NCI-H1417 (cell line): Measurements from ENCODE around the gene PROC.

Source experiments
- DNase-seq, 3 experiments: peaks; one replicate each; lab custom pipeline; 2025; lab: John Stamatoyannopoulos, UW

Gene PROC

DNA sequence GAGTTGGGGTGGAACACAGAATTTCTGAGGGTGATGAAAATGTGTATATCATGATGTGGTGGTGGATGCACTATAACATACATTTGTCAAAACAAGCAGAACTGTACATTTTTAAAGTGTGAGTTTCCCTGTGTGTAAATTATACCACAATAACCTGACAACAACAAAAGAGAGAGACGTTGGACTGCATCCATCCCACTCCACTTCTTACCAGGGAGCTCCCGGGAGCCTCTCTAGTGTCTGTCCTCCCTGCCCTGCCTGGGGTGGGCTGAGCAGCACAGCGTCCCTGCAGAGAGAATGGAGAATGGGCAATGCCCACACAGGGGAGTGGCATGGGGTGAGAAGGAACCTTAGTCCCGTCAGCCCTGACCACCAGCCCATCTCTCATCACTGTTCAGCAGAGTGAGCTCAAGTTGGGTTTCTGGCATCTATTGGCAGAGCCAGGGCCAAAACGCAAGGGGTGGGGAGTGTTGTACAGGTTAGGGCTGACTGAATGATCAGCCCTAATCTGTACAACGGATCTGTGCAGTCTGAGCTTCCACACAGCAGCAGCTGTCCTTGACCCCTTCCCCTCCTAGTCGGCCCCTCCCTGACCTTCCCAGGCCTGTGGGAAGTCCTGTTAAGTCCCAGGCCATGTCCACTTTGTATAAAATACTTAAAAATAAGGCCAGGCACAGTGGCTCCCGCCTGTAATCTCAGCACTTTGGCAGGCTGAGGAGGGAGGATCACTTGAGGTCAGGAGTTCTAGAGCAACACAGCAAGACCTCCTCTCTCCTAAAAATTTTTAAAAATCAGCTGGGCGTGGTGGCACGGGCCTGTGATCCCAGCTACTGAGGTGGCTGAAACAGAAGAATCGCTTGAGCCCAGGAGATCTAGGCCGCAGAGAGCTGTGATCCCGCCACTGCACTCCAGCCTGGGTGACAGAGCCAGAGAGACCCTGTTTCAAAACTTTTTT is 3.3 kb upstream of the PROC start:
- DNase-seq = no peak

DNA sequence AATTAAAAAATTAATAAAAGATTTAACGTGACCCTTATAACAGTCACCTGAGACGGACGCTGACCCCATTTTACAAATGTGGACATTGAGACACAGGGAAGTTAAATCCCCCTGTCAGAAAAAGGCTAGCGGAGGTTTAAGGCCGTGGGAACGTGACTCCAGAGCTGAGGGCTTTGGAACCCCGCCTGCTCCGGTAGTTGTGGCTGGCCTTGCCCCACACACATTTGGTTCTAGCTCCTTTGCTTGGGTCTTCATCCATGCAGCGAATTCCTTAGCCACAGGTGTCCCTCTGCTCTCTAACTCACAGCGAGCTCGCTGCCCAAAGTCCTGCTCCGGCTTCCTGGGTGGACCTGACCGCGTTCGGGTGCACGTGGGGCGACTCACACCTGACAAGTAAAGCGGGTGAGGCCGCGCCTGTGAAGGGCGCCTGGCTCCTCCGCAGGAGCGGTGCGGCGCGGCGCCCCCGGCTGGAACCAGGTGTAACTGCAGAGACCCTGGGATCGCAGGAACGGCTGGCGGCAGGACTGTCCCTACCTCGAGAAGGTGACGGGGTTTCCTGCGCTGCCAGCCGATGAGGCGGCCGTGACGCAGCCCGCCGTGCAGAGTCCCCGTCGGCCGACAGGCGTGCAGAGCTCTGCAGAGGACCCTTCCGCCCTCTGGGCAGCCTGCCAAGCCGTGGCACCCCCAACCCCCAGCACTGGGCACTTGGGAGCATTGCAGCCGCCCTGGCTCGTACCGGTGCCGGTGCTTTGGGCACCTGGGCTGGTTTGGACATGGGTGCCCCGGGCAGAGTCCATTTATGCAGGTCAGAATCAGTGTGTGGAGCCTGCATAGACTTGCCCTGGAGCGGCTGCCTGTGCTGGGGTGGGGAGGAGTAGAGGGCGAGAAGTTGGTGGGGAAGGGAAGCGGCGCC is 2.4 kb upstream of the PROC start:
- DNase-seq = peak; percentile 34 to 83 (median 73)

DNA sequence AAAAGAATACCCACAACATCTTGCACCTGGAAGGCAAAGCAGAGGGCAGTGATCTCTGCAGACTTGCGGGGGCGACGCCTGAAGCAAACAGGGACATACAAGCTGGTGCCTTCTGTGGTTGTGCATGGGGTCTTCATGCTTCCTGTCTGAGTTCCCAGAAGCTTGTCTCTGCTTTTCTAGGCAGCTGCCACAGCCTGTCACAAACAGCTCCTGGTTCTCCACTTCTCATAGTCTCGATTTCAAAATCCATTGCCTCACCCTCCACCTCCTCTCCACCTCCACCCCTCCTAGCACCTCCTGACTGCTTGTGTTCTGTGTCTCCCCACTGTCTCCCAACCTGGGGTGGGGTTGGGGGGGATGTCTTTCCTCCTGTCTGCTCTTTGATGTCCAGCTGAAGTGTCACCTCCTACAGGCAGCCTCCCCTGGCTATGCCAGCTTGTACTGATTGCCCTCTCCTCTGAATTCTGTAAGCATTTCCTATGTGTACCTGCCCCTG is 1.7 kb upstream of the PROC start:
- no peak for DNase-seq

DNA sequence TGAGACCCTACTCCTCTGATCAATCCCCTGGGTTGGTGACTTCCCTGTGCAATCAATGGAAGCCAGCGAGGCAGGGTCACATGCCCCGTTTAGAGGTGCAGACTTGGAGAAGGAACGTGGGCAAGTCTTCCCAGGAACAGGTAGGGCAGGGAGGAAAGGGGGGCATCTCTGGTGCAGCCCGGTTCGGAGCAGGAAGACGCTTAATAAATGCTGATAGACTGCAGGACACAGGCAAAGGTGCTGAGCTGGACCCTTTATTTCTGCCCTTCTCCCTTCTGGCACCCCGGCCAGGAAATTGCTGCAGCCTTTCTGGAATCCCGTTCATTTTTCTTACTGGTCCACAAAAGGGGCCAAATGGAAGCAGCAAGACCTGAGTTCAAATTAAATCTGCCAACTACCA is 821 bp upstream of the PROC start:
- DNase-seq = no peak

DNA sequence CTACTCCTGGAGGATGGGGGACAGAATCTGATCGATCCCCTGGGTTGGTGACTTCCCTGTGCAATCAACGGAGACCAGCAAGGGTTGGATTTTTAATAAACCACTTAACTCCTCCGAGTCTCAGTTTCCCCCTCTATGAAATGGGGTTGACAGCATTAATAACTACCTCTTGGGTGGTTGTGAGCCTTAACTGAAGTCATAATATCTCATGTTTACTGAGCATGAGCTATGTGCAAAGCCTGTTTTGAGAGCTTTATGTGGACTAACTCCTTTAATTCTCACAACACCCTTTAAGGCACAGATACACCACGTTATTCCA is 844 bp downstream of the PROC start:
- no peak for DNase-seq

DNA sequence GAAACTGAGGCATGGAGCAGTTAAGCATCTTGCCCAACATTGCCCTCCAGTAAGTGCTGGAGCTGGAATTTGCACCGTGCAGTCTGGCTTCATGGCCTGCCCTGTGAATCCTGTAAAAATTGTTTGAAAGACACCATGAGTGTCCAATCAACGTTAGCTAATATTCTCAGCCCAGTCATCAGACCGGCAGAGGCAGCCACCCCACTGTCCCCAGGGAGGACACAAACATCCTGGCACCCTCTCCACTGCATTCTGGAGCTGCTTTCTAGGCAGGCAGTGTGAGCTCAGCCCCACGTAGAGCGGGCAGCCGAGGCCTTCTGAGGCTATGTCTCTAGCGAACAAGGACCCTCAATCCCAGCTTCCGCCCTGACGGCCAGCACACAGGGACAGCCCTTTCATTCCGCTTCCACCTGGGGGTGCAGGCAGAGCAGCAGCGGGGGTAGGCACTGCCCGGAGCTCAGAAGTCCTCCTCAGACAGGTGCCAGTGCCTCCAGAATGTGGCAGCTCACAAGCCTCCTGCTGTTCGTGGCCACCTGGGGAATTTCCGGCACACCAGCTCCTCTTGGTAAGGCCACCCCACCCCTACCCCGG is 1.3 kb downstream of the PROC start:
- DNase-seq = no peak

DNA sequence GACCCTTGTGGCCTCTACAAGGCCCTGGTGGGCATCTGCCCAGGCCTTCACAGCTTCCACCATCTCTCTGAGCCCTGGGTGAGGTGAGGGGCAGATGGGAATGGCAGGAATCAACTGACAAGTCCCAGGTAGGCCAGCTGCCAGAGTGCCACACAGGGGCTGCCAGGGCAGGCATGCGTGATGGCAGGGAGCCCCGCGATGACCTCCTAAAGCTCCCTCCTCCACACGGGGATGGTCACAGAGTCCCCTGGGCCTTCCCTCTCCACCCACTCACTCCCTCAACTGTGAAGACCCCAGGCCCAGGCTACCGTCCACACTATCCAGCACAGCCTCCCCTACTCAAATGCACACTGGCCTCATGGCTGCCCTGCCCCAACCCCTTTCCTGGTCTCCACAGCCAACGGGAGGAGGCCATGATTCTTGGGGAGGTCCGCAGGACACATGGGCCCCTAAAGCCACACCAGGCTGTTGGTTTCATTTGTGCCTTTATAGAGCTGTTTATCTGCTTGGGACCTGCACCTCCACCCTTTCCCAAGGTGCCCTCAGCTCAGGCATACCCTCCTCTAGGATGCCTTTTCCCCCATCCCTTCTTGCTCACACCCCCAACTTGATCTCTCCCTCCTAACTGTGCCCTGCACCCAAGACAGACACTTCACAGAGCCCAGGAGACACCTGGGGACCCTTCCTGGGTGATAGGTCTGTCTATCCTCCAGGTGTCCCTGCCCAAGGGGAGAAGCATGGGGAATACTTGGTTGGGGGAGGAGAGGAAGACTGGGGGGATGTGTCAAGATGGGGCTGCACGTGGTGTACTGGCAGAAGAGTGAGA is 2.0 kb downstream of the PROC start:
- DNase-seq = no peak

DNA sequence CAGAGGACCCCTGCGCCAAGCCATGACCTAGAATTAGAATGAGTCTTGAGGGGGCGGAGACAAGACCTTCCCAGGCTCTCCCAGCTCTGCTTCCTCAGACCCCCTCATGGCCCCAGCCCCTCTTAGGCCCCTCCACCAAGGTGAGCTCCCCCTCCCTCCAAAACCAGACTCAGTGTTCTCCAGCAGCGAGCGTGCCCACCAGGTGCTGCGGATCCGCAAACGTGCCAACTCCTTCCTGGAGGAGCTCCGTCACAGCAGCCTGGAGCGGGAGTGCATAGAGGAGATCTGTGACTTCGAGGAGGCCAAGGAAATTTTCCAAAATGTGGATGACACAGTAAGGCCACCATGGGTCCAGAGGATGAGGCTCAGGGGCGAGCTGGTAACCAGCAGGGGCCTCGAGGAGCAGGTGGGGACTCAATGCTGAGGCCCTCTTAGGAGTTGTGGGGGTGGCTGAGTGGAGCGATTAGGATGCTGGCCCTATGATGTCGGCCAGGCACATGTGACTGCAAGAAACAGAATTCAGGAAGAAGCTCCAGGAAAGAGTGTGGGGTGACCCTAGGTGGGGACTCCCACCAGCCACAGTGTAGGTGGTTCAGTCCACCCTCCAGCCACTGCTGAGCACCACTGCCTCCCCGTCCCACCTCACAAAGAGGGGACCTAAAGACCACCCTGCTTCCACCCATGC is 3.0 kb downstream of the PROC start:
- no peak for DNase-seq

DNA sequence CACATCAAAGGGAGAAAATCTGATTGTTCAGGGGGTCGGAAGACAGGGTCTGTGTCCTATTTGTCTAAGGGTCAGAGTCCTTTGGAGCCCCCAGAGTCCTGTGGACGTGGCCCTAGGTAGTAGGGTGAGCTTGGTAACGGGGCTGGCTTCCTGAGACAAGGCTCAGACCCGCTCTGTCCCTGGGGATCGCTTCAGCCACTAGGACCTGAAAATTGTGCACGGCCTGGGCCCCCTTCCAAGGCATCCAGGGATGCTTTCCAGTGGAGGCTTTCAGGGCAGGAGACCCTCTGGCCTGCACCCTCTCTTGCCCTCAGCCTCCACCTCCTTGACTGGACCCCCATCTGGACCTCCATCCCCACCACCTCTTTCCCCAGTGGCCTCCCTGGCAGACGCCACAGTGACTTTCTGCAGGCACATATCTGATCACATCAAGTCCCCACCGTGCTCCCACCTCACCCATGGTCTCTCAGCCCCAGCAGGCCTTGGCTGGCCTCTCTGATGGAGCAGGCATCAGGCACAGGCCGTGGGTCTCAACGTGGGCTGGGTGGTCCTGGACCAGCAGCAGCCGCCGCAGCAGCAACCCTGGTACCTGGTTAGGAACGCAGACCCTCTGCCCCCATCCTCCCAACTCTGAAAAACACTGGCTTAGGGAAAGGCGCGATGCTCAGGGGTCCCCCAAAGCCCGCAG is 3.8 kb downstream of the PROC start:
- DNase-seq = no peak

DNA sequence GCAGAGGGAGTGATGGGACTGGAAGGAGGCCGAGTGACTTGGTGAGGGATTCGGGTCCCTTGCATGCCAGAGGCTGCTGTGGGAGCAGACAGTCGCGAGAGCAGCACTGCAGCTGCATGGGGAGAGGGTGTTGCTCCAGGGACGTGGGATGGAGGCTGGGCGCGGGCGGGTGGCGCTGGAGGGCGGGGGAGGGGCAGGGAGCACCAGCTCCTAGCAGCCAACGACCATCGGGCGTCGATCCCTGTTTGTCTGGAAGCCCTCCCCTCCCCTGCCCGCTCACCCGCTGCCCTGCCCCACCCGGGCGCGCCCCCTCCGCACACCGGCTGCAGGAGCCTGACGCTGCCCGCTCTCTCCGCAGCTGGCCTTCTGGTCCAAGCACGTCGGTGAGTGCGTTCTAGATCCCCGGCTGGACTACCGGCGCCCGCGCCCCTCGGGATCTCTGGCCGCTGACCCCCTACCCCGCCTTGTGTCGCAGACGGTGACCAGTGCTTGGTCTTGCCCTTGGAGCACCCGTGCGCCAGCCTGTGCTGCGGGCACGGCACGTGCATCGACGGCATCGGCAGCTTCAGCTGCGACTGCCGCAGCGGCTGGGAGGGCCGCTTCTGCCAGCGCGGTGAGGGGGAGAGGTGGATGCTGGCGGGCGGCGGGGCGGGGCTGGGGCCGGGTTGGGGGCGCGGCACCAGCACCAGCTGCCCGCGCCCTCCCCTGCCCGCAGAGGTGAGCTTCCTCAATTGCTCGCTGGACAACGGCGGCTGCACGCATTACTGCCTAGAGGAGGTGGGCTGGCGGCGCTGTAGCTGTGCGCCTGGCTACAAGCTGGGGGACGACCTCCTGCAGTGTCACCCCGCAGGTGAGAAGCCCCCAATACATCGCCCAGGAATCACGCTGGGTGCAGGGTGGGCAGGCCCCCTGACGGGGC is 4.6 kb downstream of the PROC start:
- DNase-seq = peak in 2 of 3 experiments; percentile 80 to 81

DNA sequence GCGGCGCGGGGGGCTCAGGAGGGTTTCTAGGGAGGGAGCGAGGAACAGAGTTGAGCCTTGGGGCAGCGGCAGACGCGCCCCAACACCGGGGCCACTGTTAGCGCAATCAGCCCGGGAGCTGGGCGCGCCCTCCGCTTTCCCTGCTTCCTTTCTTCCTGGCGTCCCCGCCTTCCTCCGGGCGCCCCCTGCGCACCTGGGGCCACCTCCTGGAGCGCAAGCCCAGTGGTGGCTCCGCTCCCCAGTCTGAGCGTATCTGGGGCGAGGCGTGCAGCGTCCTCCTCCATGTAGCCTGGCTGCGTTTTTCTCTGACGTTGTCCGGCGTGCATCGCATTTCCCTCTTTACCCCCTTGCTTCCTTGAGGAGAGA is 5.2 kb downstream of the PROC start:
- DNase-seq = peak in 2 of 3 experiments; percentile 80 to 81

DNA sequence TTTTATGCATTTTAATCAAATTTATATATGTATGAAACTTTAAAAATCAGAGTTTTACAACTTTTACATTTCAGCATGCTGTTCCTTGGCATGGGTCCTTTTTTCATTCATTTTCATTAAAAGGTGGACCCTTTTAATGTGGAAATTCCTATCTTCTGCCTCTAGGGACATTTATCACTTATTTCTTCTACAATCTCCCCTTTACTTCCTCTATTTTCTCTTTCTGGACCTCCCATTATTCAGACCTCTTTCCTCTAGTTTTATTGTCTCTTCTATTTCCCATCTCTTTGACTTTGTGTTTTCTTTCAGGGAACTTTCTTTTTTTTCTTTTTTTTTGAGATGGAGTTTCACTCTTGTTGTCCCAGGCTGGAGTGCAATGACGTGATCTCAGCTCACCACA is 5.7 kb downstream of the PROC start:
- DNase-seq = no peak

DNA sequence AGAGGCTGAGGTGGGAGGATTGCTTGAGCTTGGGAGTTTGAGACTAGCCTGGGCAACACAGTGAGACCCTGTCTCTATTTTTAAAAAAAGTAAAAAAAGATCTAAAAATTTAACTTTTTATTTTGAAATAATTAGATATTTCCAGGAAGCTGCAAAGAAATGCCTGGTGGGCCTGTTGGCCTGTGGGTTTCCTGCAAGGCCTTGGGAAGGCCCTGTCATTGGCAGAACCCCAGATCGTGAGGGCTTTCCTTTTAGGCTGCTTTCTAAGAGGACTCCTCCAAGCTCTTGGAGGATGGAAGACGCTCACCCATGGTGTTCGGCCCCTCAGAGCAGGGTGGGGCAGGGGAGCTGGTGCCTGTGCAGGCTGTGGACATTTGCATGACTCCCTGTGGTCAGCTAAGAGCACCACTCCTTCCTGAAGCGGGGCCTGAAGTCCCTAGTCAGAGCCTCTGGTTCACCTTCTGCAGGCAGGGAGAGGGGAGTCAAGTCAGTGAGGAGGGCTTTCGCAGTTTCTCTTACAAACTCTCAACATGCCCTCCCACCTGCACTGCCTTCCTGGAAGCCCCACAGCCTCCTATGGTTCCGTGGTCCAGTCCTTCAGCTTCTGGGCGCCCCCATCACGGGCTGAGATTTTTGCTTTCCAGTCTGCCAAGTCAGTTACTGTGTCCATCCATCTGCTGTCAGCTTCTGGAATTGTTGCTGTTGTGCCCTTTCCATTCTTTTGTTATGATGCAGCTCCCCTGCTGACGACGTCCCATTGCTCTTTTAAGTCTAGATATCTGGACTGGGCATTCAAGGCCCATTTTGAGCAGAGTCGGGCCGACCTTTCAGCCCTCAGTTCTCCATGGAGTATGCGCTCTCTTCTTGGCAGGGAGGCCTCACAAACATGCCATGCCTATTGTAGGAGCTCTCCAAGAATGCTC is 6.6 kb downstream of the PROC start:
- DNase-seq = no peak

DNA sequence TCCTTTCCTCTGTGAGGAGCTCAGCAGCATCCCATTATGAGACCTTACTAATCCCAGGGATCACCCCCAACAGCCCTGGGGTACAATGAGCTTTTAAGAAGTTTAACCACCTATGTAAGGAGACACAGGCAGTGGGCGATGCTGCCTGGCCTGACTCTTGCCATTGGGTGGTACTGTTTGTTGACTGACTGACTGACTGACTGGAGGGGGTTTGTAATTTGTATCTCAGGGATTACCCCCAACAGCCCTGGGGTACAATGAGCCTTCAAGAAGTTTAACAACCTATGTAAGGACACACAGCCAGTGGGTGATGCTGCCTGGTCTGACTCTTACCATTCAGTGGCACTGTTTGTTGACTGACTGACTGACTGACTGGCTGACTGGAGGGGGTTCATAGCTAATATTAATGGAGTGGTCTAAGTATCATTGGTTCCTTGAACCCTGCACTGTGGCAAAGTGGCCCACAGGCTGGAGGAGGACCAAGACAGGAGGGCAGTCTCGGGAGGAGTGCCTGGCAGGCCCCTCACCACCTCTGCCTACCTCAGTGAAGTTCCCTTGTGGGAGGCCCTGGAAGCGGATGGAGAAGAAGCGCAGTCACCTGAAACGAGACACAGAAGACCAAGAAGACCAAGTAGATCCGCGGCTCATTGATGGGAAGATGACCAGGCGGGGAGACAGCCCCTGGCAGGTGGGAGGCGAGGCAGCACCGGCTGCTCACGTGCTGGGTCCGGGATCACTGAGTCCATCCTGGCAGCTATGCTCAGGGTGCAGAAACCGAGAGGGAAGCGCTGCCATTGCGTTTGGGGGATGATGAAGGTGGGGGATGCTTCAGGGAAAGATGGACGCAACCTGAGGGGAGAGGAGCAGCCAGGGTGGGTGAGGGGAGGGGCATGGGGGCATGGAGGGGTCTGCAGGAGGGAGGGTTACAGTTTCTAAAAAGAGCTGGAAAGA is 7.6 kb downstream of the PROC start:
- DNase-seq = no peak

DNA sequence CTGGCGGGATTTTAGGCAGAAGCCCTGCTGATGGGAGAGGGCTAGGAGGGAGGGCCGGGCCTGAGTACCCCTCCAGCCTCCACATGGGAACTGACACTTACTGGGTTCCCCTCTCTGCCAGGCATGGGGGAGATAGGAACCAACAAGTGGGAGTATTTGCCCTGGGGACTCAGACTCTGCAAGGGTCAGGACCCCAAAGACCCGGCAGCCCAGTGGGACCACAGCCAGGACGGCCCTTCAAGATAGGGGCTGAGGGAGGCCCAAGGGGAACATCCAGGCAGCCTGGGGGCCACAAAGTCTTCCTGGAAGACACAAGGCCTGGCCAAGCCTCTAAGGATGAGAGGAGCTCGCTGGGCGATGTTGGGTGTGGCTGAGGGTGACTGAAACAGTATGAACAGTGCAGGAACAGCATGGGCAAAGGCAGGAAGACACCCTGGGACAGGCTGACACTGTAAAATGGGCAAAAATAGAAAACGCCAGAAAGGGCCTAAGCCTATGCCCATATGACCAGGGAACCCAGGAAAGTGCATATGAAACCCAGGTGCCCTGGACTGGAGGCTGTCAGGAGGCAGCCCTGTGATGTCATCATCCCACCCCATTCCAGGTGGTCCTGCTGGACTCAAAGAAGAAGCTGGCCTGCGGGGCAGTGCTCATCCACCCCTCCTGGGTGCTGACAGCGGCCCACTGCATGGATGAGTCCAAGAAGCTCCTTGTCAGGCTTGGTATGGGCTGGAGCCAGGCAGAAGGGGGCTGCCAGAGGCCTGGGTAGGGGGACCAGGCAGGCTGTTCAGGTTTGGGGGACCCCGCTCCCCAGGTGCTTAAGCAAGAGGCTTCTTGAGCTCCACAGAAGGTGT is 8.5 kb downstream of the PROC start:
- no peak for DNase-seq
